HepG2 (cell line): ENCODE measurements around the gene NRG2. TPM values are rescaled to one million over a fixed set of nuclear protein-coding genes. Genes with fewer than 3 reads are reported as not detected.

Source experiments
- ATAC-seq: fragments of 200-7000 bp; cut with Tn5 transposase; 3 replicates; pipeline ENCODE4 v1.9.1; 2020; ENCODE audit warnings: mild to moderate bottlenecking, moderate library complexity
- BruUV-seq: library from RNA; stranded (reverse); fragments of 400-500 nt; replicated peaks from 2 replicates; lab custom pipeline; 2021; lab: Mats Ljungman, UMichigan
- CTCF ChIA-PET: fragments of 300-600 bp; formaldehyde crosslinking; extraction: SDS; loops from one replicate; lab custom pipeline; 2021; ENCODE audit warnings: low total read pairs, inconsistent platforms, low intra/inter-chr PET ratio; lab: Yijun Ruan, JAX
- POLR2A ChIA-PET: fragments of 350-600 bp; sonication (Branson Sonifier 250); formaldehyde crosslinking; loops from one replicate; lab custom pipeline; 2020; ENCODE audit warnings: antibody characterized with exemption, inconsistent platforms; lab: Yijun Ruan, JAX
- DNase-seq: peaks from one replicate; pipeline ENCODE4 v3.0.0-alpha.2; 2015; ENCODE audit warnings: low spot score
- FAIRE-seq: peaks from 3 replicates; lab custom pipeline; 2011; peaks lifted over from hg19 to GRCh38; lab: Jason Lieb, UNC
- H2AFZ ChIP-seq: one replicate; pipeline ENCODE4 v1.6.1; 2011; ENCODE audit warnings: low read length, inconsistent platforms
- H3K27ac ChIP-seq: fragments of 300-600 bp; 3 replicates; pipeline ENCODE4 v1.8.0; 2011; ENCODE audit warnings: mixed run types, mild to moderate bottlenecking, mixed read lengths, low read length, inconsistent platforms; ENCODE audit not compliant: insufficient read depth; ENCODE audit errors: extremely low read length
- H3K27me3 ChIP-seq, 2 experiments: fragments of 200-600 bp in 1 of 2; 2 replicates in 1 of 2; 3 replicates in 1 of 2; pipeline versions ENCODE4 v1.6.0 to v1.8.0; 2011; ENCODE audit warnings: low read length in 2 of 2, mild to moderate bottlenecking in 2 of 2, moderate library complexity in 2 of 2, inconsistent platforms in 1 of 2; ENCODE audit not compliant: insufficient read depth in 2 of 2, control insufficient read depth in 1 of 2
- H3K36me3 ChIP-seq, 2 experiments: fragments of 200-600 bp in 1 of 2; replicated peaks in 1 of 2; 2 replicates in 1 of 2; 3 replicates in 1 of 2; pipeline versions ENCODE4 v1.5.1 to v1.8.0; 2011; ENCODE audit warnings: low read length in 2 of 2, inconsistent platforms in 1 of 2; ENCODE audit not compliant: insufficient read depth in 2 of 2, control insufficient read depth in 1 of 2
- H3K4me1 ChIP-seq: 2 replicates; pipeline ENCODE4 v1.5.1; 2012; ENCODE audit warnings: low read length, inconsistent platforms; ENCODE audit not compliant: insufficient read depth
- H3K4me2 ChIP-seq: 2 replicates; pipeline ENCODE4 v1.6.0; 2011; ENCODE audit warnings: low read depth, low read length, inconsistent platforms
- H3K4me3 ChIP-seq, 3 experiments: fragments of 200-600 bp in 1 of 3; sonication (generic), shearing (Covaris generic) in 1 of 3; replicated peaks in 1 of 3; 2 replicates each; pipeline ENCODE4 v1.5.1; 2011 to 2016; ENCODE audit warnings: low read length in 3 of 3, inconsistent platforms in 2 of 3, low read depth in 2 of 3, mild to moderate bottlenecking in 2 of 3, control low read depth in 1 of 3, mixed read lengths in 1 of 3; ENCODE audit not compliant: insufficient read depth in 1 of 3
- H3K79me2 ChIP-seq: one replicate; pipeline ENCODE4 v1.6.1; 2011; ENCODE audit warnings: low read length, inconsistent platforms; ENCODE audit not compliant: insufficient read depth
- H3K9ac ChIP-seq: 2 replicates; pipeline ENCODE4 v1.6.0; 2011; ENCODE audit warnings: mild to moderate bottlenecking, low read depth, low read length, inconsistent platforms; ENCODE audit not compliant: insufficient read depth
- H3K9me3 ChIP-seq: 2 replicates; pipeline ENCODE4 v1.5.1; 2012; ENCODE audit warnings: mild to moderate bottlenecking, low read length
- H4K20me1 ChIP-seq: 2 replicates; pipeline ENCODE4 v1.6.0; 2011; ENCODE audit warnings: inconsistent platforms, mild to moderate bottlenecking, low read length, moderate library complexity; ENCODE audit not compliant: insufficient read depth
- CHCHD3 ChIP-seq: sonication (generic); formaldehyde crosslinking; IDR thresholded peaks from 2 replicates; pipeline ENCODE4 v1.8.0; 2022; ENCODE audit warnings: mild to moderate bottlenecking, missing genetic modification reagents, moderate library complexity
- MED1 ChIP-seq: sonication (generic); formaldehyde crosslinking; IDR thresholded peaks from 2 replicates; pipeline ENCODE4 v1.4.0; 2020; ENCODE audit warnings: missing genetic modification reagents
- PHF8 ChIP-seq: sonication (generic); formaldehyde crosslinking; IDR thresholded peaks from 2 replicates; pipeline ENCODE4 v1.5.0; 2020; ENCODE audit warnings: missing genetic modification reagents
- RAD51 ChIP-seq: fragments of 450-650 bp; IDR thresholded peaks from 2 replicates; pipeline ENCODE4 v1.6.1; 2016; ENCODE audit warnings: borderline replicate concordance
- RXRB ChIP-seq: IDR thresholded peaks from 2 replicates; pipeline ENCODE4 v1.6.1; 2016; ENCODE audit warnings: borderline replicate concordance, missing genetic modification reagents, missing compliant biosample characterization
- TMF1 ChIP-seq: sonication (generic); formaldehyde crosslinking; IDR thresholded peaks from 2 replicates; pipeline ENCODE4 v1.8.1; 2022; ENCODE audit warnings: low read depth, missing genetic modification reagents
- TOPORS ChIP-seq: sonication (generic); formaldehyde crosslinking; IDR thresholded peaks from 2 replicates; pipeline ENCODE4 v1.8.0; 2023; ENCODE audit warnings: mild to moderate bottlenecking, missing genetic modification reagents
- ZNF263 ChIP-seq: sonication (generic); formaldehyde crosslinking; IDR thresholded peaks from 2 replicates; pipeline ENCODE4 v1.4.0; 2020; ENCODE audit warnings: missing genetic modification reagents
- ZNF329 ChIP-seq: sonication (generic); formaldehyde crosslinking; IDR thresholded peaks from 2 replicates; pipeline ENCODE4 v1.9.0; 2021; ENCODE audit warnings: low read depth, mild to moderate bottlenecking, missing genetic modification reagents
- WGBS: methylation state at CpG from one replicate; pipeline ENCODE4 v1.1.6; 2017; ENCODE audit warnings: low lambda C conversion rate; 5-methylcytosine and 5-hydroxymethylcytosine counted together
- in situ Hi-C: cut with HindIII; loops from 2 replicates; pipeline ENCODE4 v1.10.0; 2017; ENCODE audit warnings: low pct_unique_long_range_greater_than_20kb; ENCODE audit not compliant: extremely low pct_ligation_motif_present
- intact Hi-C: fragments of 100-400 bp; cut with micrococcal nuclease; formaldehyde crosslinking; loops from one replicate; pipeline ENCODE4 v1.10.0; 2022; ENCODE audit not compliant: unreplicated experiment
- polyA plus RNA-seq, 8 experiments: library from polyadenylated mRNA; depleted of rRNA in 3 of 8; stranded (reverse) in 7 of 8; unstranded in 1 of 8; fragments of >200 nt; fragmentation: Illumina TruSeq in 4 of 8; extraction: Trizol in 4 of 8; gene quantifications; 2 replicates each; pipeline versions ENCODE4 v1.2.1 to v1.2.3, GENCODE V29; 2011 to 2016; ENCODE audit warnings: low read depth in 4 of 8, missing spikeins in 1 of 8, mixed read lengths in 1 of 8; ENCODE audit not compliant: insufficient read depth in 1 of 8
- total RNA-seq, 5 experiments: library from RNA; depleted of rRNA; stranded (reverse); fragments of >200 nt; fragmentation: Illumina TruSeq; extraction: Trizol; gene quantifications; 2 replicates each; pipeline ENCODE4 v1.2.3, GENCODE V29; 2016; ENCODE audit warnings: low read depth in 1 of 5
- TF ChIP-seq, protein P1 (sequence below): sonication (generic); formaldehyde crosslinking; conservative IDR thresholded peaks from 2 replicates; pipeline ENCODE4 v1.4.0; 2020; ENCODE audit warnings: missing genetic modification reagents
- TF ChIP-seq, protein P2 (sequence below): sonication (generic); formaldehyde crosslinking; IDR thresholded peaks from 2 replicates; pipeline ENCODE4 v1.4.0; 2020; ENCODE audit warnings: mild to moderate bottlenecking, missing genetic modification reagents
- TF ChIP-seq, protein P3 (sequence below): sonication (generic); formaldehyde crosslinking; IDR thresholded peaks from 2 replicates; pipeline ENCODE4 v1.8.1; 2022; ENCODE audit warnings: mild to moderate bottlenecking, missing genetic modification reagents

NRG2 gene
- total and polyA plus RNA-seq, 2 of the 13 experiments (the other 11 are each of a cell fraction or from before 2014, with no cell fraction given) = not detected

DNA sequence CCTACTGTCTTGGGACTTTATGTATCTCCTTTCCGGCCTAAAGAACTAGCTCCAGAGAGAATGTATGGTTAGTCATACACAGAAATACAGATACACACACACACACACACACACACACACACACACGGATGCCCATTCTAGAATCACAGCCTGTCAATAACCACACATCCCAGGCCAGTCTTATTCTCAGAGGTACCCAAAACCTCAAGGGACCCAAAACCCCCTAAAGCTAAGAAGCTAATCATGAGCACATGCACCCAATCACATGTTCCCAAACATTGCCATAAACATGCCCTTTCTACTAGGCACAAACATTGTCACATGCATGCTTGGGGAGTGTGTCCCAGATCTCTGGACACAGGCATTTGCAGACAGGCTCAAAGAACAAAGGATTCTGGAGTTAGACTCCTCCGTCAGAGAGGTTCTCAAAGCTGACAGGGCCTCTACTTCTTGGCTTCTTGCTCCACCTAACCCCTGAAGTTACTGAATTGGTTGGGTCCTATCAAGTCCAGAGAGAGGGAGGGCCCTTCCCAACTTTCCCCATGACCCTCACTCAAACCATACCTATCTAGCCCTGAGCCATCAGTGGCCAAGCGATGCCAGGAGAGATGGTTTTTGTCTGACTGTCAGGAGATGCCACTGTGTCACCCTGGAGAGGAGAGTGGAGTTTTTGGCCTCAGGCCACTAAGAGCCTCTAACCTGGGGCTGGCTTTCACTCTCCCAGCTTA is 78.7 kb downstream of the NRG2 start:
- BruUV-seq = no TSS peak
- ChIA-PET CTCF (no interaction called here), POLR2A (no interaction called here)
- no peak overlapping the region for H3K9ac ChIP-seq
- no peak overlapping the region for H2AFZ ChIP-seq
- no peaks in the 10 kb centered on the region for H3K79me2 ChIP-seq
- H3K27ac ChIP-seq = no peak overlapping the region
- ATAC-seq = no peak
- H3K4me3 ChIP-seq = no peak overlapping the region
- H3K4me1 ChIP-seq = no peaks in the 10 kb centered on the region
- no peak for TF ChIP-seq RAD51
- TF ChIP-seq TMF1 (CRISPR knock-in tag) = no peak
- TF ChIP-seq CHCHD3 (CRISPR knock-in tag) = no peak
- TF ChIP-seq MED1 (CRISPR knock-in tag) = no peak
- TF ChIP-seq PHF8 = no peak
- no peak for TF ChIP-seq ZNF263 (CRISPR knock-in tag)
- no peak for TF ChIP-seq ZNF329 (CRISPR knock-in tag)
- TF ChIP-seq RXRB = no peak
- TF ChIP-seq, protein P1, sequence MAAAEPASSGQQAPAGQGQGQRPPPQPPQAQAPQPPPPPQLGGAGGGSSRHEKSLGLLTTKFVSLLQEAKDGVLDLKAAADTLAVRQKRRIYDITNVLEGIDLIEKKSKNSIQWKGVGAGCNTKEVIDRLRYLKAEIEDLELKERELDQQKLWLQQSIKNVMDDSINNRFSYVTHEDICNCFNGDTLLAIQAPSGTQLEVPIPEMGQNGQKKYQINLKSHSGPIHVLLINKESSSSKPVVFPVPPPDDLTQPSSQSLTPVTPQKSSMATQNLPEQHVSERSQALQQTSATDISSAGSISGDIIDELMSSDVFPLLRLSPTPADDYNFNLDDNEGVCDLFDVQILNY (CRISPR knock-in tag) = no peak
- TF ChIP-seq, protein P2, sequence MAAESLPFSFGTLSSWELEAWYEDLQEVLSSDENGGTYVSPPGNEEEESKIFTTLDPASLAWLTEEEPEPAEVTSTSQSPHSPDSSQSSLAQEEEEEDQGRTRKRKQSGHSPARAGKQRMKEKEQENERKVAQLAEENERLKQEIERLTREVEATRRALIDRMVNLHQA = no peak
- no peak for TF ChIP-seq TOPORS (CRISPR knock-in tag)
- TF ChIP-seq, protein P3, sequence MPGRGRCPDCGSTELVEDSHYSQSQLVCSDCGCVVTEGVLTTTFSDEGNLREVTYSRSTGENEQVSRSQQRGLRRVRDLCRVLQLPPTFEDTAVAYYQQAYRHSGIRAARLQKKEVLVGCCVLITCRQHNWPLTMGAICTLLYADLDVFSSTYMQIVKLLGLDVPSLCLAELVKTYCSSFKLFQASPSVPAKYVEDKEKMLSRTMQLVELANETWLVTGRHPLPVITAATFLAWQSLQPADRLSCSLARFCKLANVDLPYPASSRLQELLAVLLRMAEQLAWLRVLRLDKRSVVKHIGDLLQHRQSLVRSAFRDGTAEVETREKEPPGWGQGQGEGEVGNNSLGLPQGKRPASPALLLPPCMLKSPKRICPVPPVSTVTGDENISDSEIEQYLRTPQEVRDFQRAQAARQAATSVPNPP (CRISPR knock-in tag) = no peak
- intact Hi-C loops = loop anchor here (10.0 kb wide), 1 partner anchor 100 kb away; no protein-coding TSS in a partner anchor
- 8% methylated on average over 4 of the region's 4 CpGs for WGBS
- no peak for DNase-seq
- H3K4me2 ChIP-seq = no peak overlapping the region
- no peaks in the 10 kb centered on the region for H3K36me3 ChIP-seq
- no peak for FAIRE-seq
- H3K27me3 ChIP-seq = peaks cover 2 to 29% of the 10 kb centered on the region in 2 experiments; a peak in 4 of 5 replicates
- in situ Hi-C loops = loop anchor here (25.0 kb wide), 1 partner anchor 327 kb away; the partner anchor contains the start of gene CXXC5
- no peaks in the 10 kb centered on the region for H4K20me1 ChIP-seq
- no peaks in the 10 kb centered on the region for H3K9me3 ChIP-seq
